Fibroblast of skin of right quadriceps (primary cell): Measurements from ENCODE around the gene STAC.
"Not testable (repeated sequence)": the region's sequence is repeated elsewhere in the genome, so short reads cannot be mapped to it uniquely, and the experiment has no call there.

Experiments
- DNase-seq: peaks from one replicate; pipeline ENCODE4 v3.0.0-alpha.2; 2013

STAC gene

DNA sequence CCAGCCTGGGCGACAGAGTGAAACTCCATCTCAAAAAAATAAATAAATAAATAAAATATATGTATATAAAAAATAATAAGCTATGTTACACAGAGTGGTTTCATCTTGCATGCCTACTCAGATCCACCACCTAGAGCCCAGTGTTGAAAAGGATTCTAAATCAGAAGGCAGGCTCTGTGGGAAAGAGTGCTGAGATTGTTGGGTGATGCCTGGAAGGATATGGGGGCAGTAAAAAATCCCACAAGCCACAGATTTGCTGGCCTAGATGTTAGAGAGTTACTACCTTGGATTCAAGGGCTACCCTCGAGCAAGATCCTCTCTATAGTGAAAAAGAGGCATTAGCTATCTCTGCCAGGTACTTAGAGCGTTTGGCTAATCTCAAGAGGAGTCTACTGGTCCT is 144.3 kb downstream of the STAC start:
- peak; percentile 56 for DNase-seq

DNA sequence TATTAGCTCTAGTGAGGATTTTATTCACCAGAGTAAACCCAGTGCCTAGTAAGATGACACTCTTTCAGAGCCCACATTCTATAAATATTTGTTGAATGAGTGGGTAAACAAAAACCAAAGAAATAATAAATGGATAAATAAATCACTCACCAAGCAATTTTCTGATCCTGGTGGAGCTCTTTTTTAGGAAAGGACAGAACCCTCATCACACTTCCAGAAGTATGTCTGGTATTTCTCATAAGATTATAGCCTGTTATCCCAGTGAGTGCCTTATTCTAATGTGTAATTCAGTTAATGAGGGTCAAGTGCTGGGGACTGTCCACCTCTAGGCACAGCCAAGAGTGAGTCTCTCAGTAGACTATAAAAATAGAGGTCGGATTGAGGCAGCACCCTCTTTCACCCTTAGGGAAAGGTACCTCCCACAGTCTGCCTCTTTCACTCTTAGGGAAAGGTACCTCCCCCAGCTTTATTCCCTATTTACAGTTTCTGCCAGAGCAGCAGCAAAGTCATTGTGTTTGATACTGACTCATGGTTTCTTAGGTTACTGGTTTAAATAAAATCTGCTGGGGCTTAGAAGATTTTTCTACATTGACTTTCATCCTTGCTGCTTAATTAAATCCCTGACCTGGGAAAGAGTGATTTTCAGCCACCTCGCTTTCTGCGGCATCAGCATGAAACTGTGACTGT is 145.0 kb downstream of the STAC start:
- peak; percentile 80 for DNase-seq

DNA sequence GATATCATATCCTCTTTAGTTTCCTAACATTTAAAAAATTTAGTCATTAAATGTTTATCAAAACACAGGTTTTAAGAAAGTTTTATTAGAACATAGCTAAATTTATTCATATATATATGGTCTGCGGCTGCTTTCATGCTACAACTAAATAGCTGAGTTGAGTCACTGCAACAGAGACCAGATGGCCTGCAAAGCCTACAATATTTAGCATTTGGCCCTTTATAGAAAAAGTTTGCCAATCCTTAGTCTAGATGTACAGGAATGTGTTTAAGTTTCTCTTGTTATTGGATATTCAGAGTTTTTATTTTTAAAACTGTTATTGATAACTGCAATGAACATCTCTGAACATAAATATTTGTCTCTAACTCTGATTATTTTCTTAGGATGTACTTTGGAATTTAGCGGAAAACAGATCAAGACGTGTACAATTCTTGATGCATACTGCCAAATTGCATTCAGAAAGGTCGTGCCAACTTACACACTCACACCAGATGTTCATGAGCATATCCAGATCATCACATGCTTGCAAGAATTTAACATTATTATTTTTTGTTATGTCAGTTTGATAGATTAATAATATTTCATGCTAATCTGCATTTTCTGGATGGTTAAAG is 157.9 kb downstream of the STAC start:
- DNase-seq, result peak; percentile 36

DNA sequence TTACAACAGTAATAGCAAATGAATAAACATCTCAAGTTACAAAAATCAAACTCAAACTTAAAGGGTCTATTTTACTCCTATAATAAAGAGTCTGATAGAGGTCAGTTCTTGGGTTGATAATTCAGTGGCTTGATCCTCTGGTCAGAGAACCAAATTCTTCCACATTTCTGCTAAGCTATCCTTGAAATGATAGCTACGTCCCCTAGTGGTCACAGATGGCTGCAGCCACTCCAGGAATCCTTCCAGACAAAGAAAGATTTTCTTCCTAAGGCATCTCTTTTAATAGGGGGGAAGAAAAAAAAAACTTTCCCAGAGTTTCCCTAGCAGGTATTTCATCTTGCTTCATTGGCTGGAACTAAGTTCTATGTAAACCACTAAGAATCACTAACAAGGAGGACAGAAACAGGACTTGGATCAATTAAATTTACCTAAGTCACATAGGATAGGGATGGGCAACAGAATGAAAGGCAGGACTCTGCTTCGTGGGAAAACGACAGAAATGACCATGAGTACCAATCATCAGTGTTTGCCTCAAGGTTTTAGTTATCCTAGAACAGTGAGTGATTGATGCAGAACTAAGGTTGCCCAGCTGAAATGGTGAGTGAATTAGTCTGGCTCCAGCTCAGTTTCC is 160.7 kb downstream of the STAC start:
- DNase-seq, result peak; percentile 28

DNA sequence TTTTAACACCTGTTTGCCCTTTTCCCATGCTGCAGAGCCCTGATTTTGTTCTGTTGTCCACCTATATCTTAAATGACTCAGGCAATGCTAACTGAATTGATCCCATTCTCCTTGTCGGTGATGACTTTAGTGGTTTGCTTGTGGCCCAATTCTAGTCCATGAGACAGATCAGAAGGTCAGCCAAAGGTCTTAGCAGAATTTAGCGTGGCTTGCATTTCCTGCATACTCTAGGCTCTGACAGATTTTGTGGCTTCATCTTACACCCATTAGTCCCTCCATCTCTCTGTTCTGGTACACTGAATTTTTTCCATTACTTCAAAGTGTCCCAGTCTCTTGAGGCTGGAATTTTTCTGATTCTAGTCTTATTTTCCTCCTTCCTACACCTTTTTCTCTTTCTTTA is 161.9 kb downstream of the STAC start:
- peak; percentile 47 for DNase-seq

DNA sequence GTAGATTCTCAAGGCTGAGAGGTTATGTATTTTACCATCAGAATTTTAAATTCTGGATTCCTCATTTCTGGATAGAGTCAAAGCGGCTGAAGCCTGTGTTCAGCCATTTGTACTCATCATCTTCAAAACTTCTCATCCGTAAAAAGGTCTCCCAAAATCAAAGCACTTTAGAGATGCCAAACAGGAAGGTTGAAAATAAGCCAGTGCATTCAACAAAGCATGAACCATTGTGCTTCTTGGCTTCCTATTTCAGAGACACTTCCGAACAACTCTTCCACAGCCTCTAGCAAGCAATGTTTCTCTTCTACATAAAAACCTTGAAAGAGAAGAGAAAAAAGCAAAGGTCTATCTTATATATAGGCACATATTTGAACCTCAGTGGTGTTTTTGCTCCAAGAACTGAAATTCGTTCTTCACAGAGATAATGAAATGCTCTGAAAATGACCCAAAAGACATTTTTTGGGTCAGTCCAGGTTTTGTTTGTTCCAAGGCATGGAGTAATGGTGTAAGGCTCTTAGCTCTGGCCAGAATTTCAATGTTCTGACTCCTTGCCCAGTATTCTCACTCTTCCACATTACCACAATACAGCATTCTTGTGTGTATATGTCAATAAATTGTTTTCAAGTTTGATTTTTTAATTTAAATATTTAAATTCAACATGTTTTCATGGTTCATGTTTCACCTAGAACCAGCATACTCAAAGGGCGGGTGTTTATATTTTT is 163.1 kb downstream of the STAC start:
- DNase-seq, result peak; percentile 10

DNA sequence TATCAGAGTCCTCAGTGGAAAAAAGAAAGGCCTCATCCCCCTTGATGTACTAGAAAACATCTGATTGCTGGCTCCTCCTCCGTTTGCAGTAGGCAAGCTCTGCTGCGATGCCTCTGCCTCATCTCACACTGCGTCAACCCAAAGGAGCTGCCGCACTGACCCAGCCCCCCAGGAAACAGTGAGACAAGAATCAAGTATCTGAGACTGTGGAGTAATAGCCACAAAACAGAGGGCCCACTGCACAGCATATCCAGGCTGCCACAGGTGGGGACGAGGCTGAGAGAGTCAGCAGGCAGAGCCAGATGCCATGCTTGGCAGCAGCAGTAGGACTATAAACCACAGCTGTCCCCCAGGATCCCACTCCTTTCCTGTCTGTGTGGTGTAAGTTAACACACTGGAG is 165.9 kb downstream of the STAC start:
- peak; percentile 78 for DNase-seq

DNA sequence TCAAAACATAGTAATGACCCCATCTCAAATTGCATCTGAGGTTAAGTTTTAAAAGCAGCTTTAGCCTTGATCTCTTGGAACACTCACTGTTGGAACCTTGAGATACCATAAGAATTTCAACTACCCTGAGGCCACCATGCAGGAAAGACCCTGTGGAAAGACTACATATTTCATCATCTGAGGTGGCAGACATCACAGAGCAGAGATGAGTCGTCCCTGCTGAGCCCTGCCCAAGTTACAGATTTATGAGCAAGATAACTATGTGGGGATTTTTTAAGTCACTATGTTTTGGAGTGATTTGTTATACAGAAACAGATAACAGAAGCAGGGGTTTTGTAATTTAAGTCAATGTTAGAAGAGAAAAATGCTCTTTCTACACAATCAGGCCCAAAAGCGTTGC is 168.4 kb downstream of the STAC start:
- DNase-seq, result peak; percentile 40

DNA sequence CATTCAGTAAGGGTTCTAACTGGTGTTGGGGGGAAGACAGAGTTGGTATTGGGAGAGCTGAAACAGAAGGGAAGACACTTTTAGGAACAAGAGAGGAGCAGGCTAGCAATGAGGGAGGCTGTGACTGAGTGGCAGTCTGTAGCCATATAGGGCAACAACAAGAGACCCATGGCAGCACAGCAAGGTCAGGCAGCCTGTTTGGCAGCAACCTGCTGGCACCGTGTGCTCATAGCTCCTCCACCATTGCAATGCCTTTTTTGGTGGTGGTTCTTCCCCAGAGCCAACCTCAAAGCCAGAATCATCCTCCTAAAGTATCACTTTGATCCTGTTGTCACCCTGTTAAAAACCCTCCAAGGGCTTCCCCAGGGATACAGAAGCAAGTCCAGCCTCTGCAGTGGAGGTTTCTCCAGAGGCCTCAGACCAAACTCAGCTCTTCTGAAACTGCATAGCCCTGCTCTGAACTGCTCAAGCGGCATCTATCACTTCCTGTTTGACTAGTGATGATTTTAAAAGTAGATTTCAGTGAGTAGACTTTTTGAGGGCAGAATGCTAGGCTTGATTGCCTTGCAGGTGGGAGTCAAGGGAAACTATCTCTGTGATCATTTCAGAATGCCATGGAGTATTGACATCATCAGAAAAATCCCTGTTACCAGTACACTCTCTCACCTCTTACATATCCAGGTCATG is 176.9 kb downstream of the STAC start:
- no peak for DNase-seq

DNA sequence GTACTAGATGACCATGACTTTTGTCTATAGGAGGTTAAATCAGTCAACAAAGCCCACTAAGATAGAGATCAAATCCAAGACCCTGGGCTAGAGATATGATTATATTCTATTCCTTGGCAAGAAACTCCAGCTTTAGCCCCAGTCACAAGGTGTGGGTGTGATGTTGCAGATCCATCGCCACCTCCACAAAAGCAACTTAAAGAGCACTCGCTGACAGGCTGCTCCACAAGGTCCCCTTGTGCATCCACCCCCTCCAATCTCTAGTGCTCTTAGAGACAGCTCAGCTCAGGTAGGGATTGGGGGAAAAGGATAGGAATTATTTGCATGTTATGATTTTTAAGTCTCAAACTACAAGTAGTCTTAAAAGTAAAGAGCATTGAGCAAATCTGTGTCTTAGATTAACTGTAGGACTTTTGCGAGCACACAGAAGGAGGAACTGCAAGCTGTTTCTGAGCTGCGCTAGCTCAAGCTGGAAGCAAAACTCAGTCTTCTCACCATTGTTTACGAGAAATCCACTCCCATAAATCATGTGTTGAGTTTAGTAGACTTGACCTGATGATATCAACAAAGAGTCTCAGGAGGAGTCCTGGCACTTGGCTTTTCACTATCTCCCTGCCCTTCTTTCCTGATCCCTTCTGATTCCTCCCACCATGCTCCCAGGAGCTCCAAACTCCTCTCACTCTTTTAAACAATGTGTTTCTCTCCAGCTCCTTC is 177.6 kb downstream of the STAC start:
- DNase-seq, result no peak

DNA sequence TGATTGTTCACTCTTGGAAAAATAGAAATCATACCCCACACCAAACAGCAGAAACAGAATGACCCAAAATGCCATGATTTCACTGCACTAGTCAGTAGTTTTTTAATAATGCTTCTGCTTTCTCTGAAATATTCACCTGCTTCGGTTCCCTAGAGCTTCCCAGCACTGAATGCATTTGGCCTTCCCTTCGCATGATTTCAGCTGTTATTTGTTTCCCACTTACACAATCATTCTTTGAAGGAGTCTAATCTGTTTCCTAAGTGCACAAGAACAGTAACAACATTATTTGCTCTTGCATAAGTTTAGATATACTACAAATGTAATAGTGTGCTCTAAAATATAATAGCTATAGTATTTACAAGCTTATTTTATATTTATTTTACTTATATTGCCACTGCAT is 178.7 kb downstream of the STAC start:
- DNase-seq, result no peak

DNA sequence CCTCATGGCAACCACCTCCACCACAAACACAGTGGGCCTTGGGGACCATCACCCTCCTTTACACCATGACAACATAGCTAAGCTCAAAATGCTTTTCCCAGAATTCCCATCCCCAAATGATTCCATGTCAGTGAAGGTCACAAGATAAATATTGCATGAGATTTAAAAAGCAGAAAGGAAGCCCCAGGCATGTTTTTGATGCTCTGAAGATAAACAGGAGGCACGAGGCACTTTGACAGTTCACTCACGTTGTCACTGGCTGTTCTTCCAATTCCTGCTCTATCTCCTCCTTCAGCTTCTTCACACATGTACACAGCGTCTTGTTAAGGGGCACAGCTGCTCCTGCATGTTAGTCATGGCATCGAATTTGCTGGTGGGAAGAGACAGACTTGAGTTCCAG is 180.4 kb downstream of the STAC start:
- DNase-seq, result no peak

DNA sequence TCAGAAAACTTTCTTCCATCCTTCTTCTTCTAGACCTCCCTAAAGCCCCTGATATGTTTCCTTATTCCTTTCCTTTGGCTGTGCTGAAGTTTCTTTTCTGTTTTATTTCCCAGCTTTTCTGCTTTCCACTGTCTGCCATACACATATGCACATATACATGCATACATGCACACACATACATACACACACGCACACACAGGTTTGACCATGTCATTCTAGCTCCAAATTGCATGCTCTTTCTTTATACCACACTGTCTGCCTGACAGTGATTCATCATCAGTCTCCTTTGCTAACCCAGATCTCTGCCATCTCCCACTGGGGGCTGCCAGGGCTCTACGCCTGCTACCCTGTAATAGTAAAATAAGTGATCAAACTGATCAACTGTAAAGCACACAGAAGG is 181.3 kb downstream of the STAC start:
- no peak for DNase-seq

DNA sequence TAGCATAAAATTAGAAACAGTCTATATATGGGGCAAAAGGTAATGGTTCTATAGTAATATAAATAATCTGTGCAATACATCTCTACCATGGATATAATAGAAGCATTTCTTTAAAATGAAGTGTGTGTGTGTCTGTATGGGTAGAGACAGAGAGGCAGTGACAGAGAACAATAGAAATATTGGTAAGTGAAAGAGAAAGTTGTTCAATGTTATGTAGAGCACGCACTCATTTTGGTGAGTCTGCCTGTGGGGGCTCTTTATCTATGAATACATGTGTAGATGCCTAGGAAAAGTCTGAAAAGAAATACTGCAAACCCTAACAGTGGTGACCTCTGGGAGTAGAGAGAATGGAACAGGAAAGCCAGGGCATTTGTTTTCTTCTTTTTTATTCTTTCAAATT is 182.6 kb downstream of the STAC start:
- DNase-seq, result no peak

DNA sequence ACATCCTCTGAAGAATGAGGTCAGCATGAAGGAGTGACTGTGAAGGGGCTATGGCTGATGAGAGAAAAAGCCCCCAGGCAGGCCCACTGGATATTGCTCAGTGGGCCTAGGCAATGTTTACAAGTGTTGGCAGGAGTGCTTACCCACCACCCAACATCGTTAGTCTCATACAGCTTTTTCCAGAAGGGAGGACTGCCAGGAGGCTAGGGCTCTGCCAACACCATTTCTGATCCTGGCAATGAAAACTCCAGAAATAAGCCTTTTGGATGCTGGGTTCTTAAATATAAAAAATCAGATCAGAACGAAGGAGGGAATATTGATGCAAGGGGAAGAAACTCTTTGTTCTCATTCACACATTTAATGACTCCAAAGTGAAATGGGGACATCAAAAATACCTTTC is 194.9 kb downstream of the STAC start:
- no peak for DNase-seq

DNA sequence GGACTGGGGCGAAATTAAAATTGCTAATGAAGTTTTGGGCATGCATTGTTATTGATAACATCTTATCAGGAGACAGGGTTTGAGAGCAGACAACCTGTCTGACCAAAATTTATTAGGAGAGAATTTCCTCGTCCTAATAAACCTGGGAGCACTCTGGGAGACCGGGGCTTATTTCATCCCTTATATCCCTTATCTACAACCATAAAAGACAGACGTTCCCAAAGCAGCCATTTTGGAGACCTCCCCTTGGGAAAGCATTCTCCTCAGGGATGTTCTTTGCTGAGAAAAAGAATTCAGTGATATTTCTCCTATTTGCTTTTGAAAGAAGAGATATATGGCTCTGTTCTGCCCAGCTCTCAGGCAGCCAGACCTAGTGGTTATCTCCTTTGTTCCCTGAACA is 198.1 kb downstream of the STAC start:
- not testable (repeated sequence) for DNase-seq

DNA sequence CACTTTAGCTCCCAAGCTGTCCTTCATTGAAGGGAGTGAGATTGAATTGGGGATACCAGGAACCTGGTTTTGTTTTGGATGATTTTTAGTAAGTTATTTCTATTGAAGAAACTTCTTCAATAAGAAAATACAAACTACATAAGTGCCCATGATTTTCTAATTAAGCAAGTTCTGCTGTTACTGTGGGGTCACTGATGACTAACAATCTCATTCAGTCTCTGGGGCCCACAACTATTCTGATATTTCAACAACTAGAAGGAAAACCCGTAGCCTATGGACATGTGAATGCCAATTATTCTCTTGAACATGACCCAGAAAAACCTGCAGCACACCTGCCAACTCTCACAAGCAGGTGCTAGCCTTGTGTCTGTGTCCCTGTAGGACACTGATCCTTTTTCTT is 199.4 kb downstream of the STAC start:
- DNase-seq, result peak; percentile 7

DNA sequence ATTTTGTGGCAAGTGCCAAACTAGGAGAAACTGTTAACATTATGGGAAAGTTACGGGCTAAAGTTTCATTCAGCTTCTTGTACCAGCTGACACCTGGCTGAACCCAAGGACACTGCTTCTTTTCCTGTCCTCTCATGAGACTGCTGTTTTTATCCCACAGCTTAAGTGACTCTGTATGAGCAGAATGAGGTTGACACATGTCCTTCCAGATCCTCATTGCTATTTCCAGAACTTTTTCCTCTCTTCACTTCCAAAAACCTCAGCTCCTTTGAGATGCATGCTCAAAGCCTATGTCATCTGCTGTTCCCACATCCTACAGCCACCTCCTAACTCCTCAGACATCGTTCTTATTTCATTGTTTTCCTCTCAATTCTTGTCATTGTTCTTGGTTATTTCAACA is 200.4 kb downstream of the STAC start:
- DNase-seq, result no peak

DNA sequence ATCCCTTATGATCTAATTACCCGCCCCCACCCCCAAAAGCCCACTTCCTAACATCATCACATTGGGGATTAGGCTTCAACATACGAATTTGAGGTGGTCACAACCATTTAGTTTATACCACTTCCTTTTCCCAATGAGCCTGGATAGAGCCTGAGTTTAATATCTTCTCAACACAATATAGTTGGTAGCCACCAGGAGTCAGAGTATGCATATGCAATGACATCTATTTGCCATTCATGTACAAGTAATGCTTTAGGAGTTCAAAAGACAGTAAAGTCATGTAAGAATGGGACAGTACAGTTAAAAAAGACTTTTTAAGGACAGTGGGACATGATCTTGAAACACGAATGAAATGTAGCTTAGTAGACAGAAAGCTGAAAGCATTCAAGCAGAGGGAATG is 211.7 kb downstream of the STAC start:
- DNase-seq, result peak; percentile 28

DNA sequence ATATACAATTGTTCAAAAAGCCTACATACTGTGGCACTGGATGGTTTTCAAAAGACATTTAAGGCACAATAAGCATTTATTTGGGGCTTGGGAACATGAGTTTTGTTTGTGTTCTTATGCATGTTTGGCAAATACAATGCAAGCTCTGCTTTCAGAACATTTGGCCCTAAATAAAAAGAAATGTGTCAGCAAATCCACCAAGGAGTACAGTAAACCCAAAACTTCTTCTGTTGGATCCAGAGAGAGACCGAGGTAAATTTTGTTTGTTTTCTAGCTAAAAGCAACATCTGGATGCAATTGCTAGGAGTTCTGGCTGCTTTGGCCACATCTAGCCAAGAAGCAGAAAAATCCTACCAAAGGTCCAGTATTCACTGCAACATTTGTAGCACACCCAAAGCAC is 215.2 kb downstream of the STAC start:
- no peak for DNase-seq

DNA sequence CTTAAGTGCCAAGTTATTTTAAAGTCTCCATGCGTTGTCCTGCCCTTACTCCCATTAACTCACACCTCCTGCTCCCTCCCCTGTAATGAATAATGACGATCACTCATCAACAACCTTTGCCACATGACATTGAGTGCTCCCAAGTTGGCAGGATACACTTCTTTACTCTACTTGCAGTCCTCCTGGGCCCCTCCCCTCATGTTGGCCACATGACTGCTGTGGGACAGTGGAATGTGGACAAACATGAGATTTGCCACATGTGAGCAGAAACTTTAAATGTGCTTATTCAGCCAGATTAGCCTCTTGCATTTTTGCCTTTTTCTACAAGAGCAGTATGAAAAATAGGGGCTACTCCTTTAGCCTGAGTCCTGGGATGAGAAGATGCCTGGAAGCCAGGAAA is 216.1 kb downstream of the STAC start:
- DNase-seq, result no peak

DNA sequence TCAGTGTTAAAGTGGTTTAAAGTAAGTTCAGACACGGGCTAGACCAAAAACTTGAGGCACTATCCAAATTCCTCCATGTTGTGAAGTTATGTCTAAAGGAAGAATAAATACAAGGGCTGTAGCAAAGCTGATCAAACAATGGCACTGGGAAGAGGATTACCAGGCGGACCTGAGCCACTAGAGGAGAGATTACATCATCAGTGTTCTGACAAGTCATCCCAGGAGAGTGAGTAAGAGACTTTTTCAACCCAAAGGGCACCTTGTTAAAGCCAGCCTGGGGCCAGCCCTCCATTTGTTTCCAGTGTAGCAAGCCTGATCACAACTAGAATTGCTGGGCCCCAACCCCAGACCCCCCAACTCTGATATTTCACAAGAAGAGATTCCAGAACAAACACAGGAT is 217.1 kb downstream of the STAC start:
- peak; percentile 9 for DNase-seq
